GM19043 (cell line): Measurements from ENCODE around the gene GPC6.
A peak's percentile ranks its signal among the peaks of the same experiment; 100 is the strongest.

Experiments used
- ATAC-seq: cut with Tn5 transposase; IDR thresholded peaks from one replicate; pipeline ENCODE4 v1.9.1; 2021; ENCODE audit warnings: low read depth; ENCODE audit not compliant: unreplicated experiment

GPC6 gene

GRCh38 chr13:94399812-94400211, 1173.2 kb downstream of the GPC6 start:
- no peak for ATAC-seq

GRCh38 chr13:94400874-94401273, 1174.3 kb downstream of the GPC6 start:
- no peak for ATAC-seq

GRCh38 chr13:94408314-94409036, 1181.9 kb downstream of the GPC6 start:
- no peak for ATAC-seq

- ATAC-seq: no peak
Observed at GRCh38 chr13:94411747-94412146, 1185.1 kb downstream of the GPC6 start.

GRCh38 chr13:94412870-94413597, 1186.4 kb downstream of the GPC6 start:
- ATAC-seq: no peak

- ATAC-seq: no peak
Observed at GRCh38 chr13:94413598-94413944, 1187.0 kb downstream of the GPC6 start.

GRCh38 chr13:94414141-94414540, 1187.5 kb downstream of the GPC6 start:
- no peak for ATAC-seq

- no peak for ATAC-seq
Observed at GRCh38 chr13:94414708-94415107, 1188.1 kb downstream of the GPC6 start.

GRCh38 chr13:94415500-94416237, 1189.1 kb downstream of the GPC6 start:
- ATAC-seq: no peak

GRCh38 chr13:94416454-94417080, 1190.0 kb downstream of the GPC6 start:
- no peak for ATAC-seq

GRCh38 chr13:94417294-94417693, 1190.7 kb downstream of the GPC6 start:
- ATAC-seq: no peak

GRCh38 chr13:94419304-94419924, 1192.8 kb downstream of the GPC6 start:
- no peak for ATAC-seq

GRCh38 chr13:94419925-94420305, 1193.3 kb downstream of the GPC6 start:
- ATAC-seq: no peak

- no peak for ATAC-seq
Observed at GRCh38 chr13:94427313-94427953, 1200.8 kb downstream of the GPC6 start.

GRCh38 chr13:94431574-94431973, 1205.0 kb downstream of the GPC6 start:
- ATAC-seq: no peak

- ATAC-seq: no peak
Observed at GRCh38 chr13:94431987-94432386, 1205.4 kb downstream of the GPC6 start.

- no peak for ATAC-seq
Observed at GRCh38 chr13:94433055-94433961, 1206.7 kb downstream of the GPC6 start.

- peak; percentile 50 for ATAC-seq
Observed at GRCh38 chr13:94435604-94436226, 1209.1 kb downstream of the GPC6 start.

- no peak for ATAC-seq
Observed at GRCh38 chr13:94444826-94445225, 1218.2 kb downstream of the GPC6 start.
